Panc1 (cell line): ENCODE measurements around the gene MAP7D3. TPM values are rescaled to one million over a fixed set of nuclear protein-coding genes. Genes with fewer than 3 reads are reported as not detected.

ENCODE experiments used
- ATAC-seq: fragments of 200-7000 bp; cut with Tn5 transposase; 2 replicates; pipeline ENCODE4 v1.9.1; 2020; ENCODE audit warnings: mild to moderate bottlenecking, moderate library complexity
- BruUV-seq: library from RNA; stranded (reverse); fragments of 400-500 nt; replicated peaks from 2 replicates; lab custom pipeline; 2021; lab: Mats Ljungman, UMichigan
- CTCF ChIA-PET: fragments of 300-600 bp; sonication (Branson Sonifier 250); formaldehyde crosslinking; loops from one replicate; lab custom pipeline; 2022; ENCODE audit warnings: antibody characterized with exemption; lab: Charles Lee
- POLR2A ChIA-PET: fragments of 300-600 bp; sonication (Branson Sonifier 250); formaldehyde crosslinking; loops from one replicate; lab custom pipeline; 2022; ENCODE audit warnings: antibody characterized with exemption; lab: Charles Lee
- DNase-seq: peaks from one replicate; pipeline ENCODE4 v3.0.0-alpha.2; 2010; ENCODE audit warnings: low read depth, low spot score
- H3K27ac ChIP-seq: 2 replicates; pipeline ENCODE4 v1.5.1; 2011; ENCODE audit warnings: mild to moderate bottlenecking, low read length, inconsistent platforms
- H3K27me3 ChIP-seq: fragments of 200-500 bp; sonication (Bioruptor generic); 2 replicates; pipeline ENCODE4 v1.6.0; 2014; ENCODE audit warnings: low read length, inconsistent platforms; ENCODE audit not compliant: control insufficient read depth, insufficient read depth
- H3K36me3 ChIP-seq: fragments of 200-500 bp; sonication (Bioruptor generic); 2 replicates; pipeline ENCODE4 v1.5.1; 2014; ENCODE audit warnings: inconsistent platforms, mild to moderate bottlenecking, low read length, moderate library complexity; ENCODE audit not compliant: control insufficient read depth, insufficient read depth
- H3K4me1 ChIP-seq: 2 replicates; pipeline ENCODE4 v1.5.1; 2011; ENCODE audit warnings: inconsistent platforms, mild to moderate bottlenecking, low read length, moderate library complexity; ENCODE audit not compliant: control insufficient read depth, insufficient read depth
- H3K4me3 ChIP-seq, 2 experiments: 2 replicates each; pipeline ENCODE4 v1.5.1; 2011 to 2012; ENCODE audit warnings: low read depth in 2 of 2, low read length in 2 of 2, mild to moderate bottlenecking in 2 of 2, inconsistent platforms in 1 of 2, moderate library complexity in 1 of 2
- H3K9me3 ChIP-seq: fragments of 200-500 bp; sonication (Bioruptor generic); 2 replicates; pipeline ENCODE4 v1.5.1; 2014; ENCODE audit warnings: low read depth, mild to moderate bottlenecking, inconsistent platforms, low read length, moderate library complexity; ENCODE audit not compliant: control insufficient read depth, insufficient read depth
- CTCF ChIP-seq: fragments of 450-650 bp; IDR thresholded peaks from 2 replicates; pipeline ENCODE4 v1.5.1; 2017; ENCODE audit warnings: mild to moderate bottlenecking
- POLR2AphosphoS5 ChIP-seq: IDR thresholded peaks from 2 replicates; pipeline ENCODE4 v1.6.1; 2012; ENCODE audit warnings: mild to moderate bottlenecking, low read depth, low read length, moderate library complexity
- REST ChIP-seq, 2 experiments: IDR thresholded peaks; 2 replicates each; pipeline ENCODE4 v1.6.1; 2011 to 2012; ENCODE audit warnings: low read depth in 2 of 2, control low read depth in 1 of 2, low read length in 1 of 2, mild to moderate bottlenecking in 1 of 2, moderate library complexity in 1 of 2; ENCODE audit not compliant: insufficient read depth in 1 of 2
- SIN3A ChIP-seq: IDR thresholded peaks from 2 replicates; pipeline ENCODE4 v1.6.1; 2012; ENCODE audit warnings: low read depth, mild to moderate bottlenecking, low read length, moderate library complexity, borderline replicate concordance; ENCODE audit not compliant: insufficient read depth
- TCF7L2 ChIP-seq: IDR thresholded peaks from 2 replicates; pipeline ENCODE4 v1.6.1; 2011; ENCODE audit warnings: mild to moderate bottlenecking, low read depth, low read length, inconsistent platforms
- in situ Hi-C: cut with HindIII; loops from 2 replicates; pipeline ENCODE4 v1.10.0; 2016; ENCODE audit warnings: low sequenced_read_pairs, low pct_unique_long_range_greater_than_20kb
- intact Hi-C: fragments of 100-400 bp; cut with micrococcal nuclease; formaldehyde crosslinking; loops from one replicate; pipeline ENCODE4 v1.10.0; 2022; ENCODE audit not compliant: unreplicated experiment
- total RNA-seq: library from RNA; stranded (reverse); gene quantifications from one replicate; pipeline ENCODE4 v1.2.1, GENCODE V29; 2021; ENCODE audit not compliant: unreplicated experiment

MAP7D3 gene
- total RNA-seq, 1 experiment from 2014 or later = 23.3 TPM

GRCh38 chrX:136203951-136204350, 47.2 kb downstream of the MAP7D3 start:
- POLR2A ChIA-PET = no interaction called here
- in situ Hi-C loops = no loop called here

GRCh38 chrX:136203438-136203837, 47.8 kb downstream of the MAP7D3 start:
- TF ChIP-seq TCF7L2 (no peak), POLR2AphosphoS5 (no peak), REST (IDR thresholded peaks at IDR 0.05; ENCODE audit: insufficient read depth in 1 of 2, low read depth in 2 of 2, low read length in 1 of 2) (no peak), CTCF (no peak), SIN3A (no peak)
- in situ Hi-C loops = no loop called here
- intact Hi-C loops = no loop called here
- Histone ChIP-seq H3K36me3 (no peaks in the 10 kb centered on the region), H3K27me3 (no peaks in the 10 kb centered on the region), H3K4me3 (no peak overlapping the region), H3K27ac (no peak overlapping the region), H3K9me3 (no peaks in the 10 kb centered on the region), H3K4me1 (no peaks in the 10 kb centered on the region)
- BruUV-seq = no TSS peak
- ATAC-seq (no peak), DNase-seq (no peak)
- ChIA-PET CTCF (no interaction called here), POLR2A (no interaction called here)

More at GRCh38 chrX:136203951-136204350, 47.2 kb downstream of the MAP7D3 start:
- intact Hi-C loops = no loop called here
- CTCF ChIA-PET = no interaction called here
- no peaks in the 10 kb centered on the region for H3K36me3 ChIP-seq
- no peaks in the 10 kb centered on the region for H3K9me3 ChIP-seq
- DNase-seq = no peak
- no peak overlapping the region for H3K4me3 ChIP-seq
- no peak overlapping the region for H3K27ac ChIP-seq
- TF ChIP-seq SIN3A (no peak), CTCF (no peak), REST (IDR thresholded peaks at IDR 0.05; ENCODE audit: insufficient read depth in 1 of 2, low read depth in 2 of 2, low read length in 1 of 2) (no peak), TCF7L2 (no peak), POLR2AphosphoS5 (no peak)
- no peaks in the 10 kb centered on the region for H3K27me3 ChIP-seq
- H3K4me1 ChIP-seq = no peaks in the 10 kb centered on the region
- ATAC-seq = no peak
- no TSS peak for BruUV-seq
